A549 treated with Mapracorat at 1 μM for 4 hours (cell line): ENCODE measurements around the gene TGFB1. TPM values are rescaled to one million over a fixed set of nuclear protein-coding genes. Genes with fewer than 3 reads are reported as not detected.

Source experiments
- total RNA-seq: library from RNA; stranded (reverse); fragments of 200-300 nt; extraction: Qiagen RNA extraction; gene quantifications from 5 replicates; pipeline ENCODE4 v1.2.3, GENCODE V29; 2022

The TGFB1 gene
- 129 to 150 TPM (median 136 TPM) in 5 replicates for total RNA-seq

DNA sequence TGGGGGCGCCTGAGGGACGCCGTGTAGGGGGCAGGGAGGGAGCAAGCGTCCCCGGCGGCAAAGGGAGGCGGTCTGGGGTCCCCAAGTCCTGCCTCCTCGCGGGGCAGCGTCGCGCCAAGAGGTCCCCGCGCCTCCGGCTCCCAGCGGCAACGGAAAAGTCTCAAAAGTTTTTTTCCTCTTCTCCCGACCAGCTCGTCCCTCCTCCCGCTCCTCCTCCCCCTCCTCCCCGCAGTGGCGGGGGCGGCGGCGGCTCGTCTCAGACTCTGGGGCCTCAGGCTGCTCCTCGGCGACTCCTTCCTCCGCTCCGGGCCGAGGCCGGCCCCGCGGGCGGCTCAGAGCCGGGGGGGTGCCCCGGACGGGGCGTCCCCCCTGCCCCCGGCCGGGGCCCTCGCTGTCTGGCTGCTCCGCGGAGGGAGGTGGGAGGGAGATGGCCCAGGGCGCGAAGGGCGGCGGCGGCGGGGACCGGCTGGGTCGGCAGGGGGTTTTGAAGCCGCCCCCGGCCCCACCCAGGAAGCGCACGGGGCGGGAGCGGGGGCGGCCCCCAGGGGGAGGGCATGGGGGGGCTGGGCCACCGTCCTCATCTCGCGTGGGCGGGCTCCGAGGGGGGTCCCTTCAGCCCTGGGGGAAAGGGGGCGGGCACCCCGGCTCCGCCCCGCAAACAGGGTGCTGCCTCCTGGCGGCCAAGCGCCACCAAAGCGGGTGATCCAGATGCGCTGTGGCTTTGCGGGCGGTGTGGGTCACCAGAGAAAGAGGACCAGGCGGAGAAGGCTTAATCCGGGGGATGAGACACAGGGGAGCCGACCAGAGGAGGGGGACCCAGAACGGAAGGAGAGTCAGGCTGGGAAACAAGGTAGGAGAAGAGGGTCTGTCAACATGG lies at the start of gene TGFB1:
TSS of gene TGFB1 (minus strand) at position 457 of the 877 bp plus-strand sequence. CDS start 878 bp downstream, outside the sequence.

DNA sequence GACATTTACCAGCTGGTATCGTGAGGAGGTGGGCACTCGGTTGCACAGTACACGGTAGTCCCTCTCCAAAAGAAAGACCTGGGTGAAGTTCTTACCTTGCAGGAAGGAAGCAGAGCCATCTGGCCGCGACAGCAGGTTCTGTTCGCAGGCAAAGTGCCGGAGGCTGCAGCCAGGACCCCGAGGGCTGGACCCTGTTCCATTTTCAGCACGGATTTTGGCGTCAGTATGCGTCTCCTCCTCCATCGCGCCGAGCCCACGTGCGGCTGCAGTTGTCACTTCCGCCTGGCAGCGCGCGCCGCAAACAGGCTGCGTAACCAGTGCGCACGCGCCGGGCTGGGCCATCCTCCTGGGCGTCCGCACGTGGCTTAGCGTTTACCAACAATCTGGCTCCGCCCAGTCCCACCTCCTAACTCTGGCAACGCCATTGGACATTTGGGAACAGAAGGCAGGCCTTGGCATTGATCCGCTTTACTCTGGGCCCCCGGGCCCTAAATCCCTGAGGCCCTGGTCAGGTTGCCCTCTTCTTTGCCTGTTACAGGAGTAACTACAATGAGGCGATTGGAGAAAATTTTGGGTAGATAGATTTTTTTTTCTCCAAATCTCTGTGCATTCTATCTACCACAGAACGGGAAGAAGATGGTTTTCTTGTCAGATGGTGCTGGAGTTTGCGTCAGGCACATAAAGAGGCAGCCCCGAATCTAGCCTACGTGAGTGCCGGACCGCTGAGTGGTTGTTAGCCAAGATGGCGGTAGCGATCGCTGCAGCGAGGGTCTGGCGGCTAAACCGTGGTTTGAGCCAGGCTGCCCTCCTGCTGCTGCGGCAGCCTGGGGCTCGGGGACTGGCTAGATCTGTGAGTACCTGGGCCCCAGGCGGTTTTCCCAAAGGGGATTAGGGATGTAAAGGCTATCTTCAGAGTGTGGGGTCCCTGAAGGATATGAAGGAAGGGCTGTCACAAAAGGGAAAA lies 43.6 kb upstream of the TGFB1 start, which contains the start of the genes BCKDHA and EXOSC5:
TSS of gene BCKDHA (plus strand) at position 733 of the 964 bp plus-strand sequence. CDS start at position 743, 10 bp downstream.
TSS of gene EXOSC5 (minus strand) at position 274 of the 964 bp plus-strand sequence. CDS start at position 243, 31 bp downstream.

DNA sequence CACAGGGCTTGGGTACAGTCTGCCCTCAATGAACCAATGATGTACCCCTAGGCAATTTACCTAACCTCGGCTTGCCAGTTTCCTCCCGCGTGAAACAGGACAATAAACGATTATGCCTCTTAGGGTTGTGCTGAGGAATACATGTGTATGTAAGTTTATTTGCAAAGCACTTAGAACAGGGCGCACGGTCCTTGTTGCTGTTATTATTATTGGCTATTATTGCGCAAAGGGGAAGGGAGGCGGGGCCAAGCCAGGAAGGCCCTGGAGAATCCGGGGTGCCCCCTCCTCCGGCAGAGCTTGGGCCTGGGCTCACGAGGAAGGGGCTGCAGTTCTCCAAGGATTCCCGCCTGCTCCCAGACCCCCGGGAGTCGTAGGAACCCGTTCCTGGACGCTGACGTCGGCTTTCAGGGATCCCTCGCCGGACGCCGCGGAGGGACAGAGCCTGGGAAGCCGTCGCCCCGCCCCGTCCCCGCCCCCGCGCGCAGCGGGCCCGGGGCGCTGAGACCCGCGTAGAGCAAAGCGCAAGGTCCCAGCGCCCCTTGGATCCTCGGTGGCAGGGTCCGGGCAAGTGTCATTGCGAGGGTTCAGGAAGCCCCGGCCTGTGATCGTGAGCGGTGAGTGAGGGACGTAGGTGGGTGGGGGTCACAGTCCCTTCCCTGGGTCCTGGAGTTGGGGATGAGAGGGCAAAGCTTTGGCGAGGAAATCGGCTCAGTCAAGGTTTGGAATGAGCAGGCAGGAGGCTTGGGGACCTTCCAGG lies 22.7 kb upstream of the TGFB1 start, which contains the start of gene TMEM91:
TSS of gene TMEM91 (plus strand) at position 293 of the 757 bp plus-strand sequence. CDS start 1,777 bp downstream, outside the sequence.

DNA sequence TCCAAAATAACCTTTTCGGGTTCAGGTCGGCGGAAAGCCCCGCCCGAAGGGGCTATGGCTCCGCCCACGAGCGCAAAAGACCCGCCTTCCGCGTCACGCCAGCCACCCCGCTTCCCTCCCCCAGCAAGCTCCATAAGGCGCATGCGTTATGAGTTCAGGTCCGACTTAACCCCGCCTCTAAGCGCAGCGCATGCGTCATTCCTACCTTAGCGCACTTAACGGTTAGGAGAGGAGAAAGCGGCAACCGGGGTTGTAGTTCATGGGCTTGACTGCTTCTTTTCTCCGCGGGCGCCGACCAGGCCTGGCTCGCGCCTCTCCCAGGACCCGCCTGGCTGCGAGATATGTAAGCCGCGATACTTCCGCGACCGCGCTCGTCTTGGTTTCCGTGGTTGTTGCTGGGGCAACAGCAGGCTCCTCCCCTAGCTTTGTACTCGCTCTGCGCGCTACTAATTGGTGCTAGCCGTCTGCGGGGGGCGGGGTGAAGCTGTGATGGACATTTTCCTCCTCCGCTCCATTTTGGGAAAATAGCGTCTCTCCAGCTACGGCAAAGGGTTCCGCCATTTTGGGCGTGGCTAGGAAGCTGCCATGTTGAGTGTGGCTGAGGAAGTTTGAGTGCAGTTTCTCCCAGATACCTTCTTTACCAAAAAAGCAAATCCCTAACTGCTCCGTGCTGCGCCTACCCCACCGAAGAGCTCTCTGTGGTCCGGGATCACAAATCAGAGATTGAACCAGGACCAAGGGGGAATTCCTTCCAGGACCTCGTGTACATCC lies 10.2 kb upstream of the TGFB1 start, which contains the start of gene B9D2:
TSS of gene B9D2 (minus strand) at position 397 of the 771 bp plus-strand sequence. CDS start 630 bp downstream, outside the sequence.

DNA sequence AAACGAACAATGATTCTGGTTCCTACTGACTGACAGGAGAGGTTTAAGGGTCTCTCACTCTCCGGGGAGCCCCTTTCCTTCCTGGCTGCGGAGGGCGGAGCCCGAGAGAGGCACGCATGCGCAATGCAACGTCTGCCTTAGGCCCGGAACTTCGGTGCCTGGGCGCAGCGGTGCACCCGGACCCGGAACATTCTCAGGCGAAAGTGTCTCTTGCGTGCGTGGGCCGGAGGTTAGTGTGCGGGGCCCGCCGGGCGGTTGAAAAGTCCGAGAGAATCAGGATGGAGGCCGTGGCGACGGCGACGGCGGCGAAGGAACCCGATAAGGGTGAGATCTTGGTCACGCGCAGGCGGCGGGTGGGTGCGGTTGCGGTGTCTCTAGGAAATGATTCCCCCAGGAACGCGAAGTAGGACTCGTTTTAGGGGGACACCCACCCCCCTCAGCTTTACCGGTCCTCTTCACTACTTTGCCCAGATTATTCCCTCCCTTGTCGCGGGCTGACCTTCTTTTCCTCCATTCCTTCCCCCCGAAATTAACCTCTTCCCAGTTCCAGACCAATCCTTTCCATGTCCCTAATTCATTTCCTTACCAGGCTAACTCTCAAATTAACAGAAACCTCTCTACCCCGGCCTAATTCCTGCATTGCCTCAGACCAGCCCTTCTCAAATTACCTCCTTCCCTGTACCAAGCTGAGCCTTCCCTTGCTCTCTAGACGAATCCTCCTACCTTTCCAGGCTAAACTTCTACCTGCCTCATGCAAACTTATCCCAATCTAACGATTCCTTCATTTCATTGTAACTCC lies 43.5 kb downstream of the TGFB1 start, which contains the start of gene CCDC97:
TSS of gene CCDC97 (plus strand) at position 140 of the 799 bp plus-strand sequence. CDS start at position 279, 139 bp downstream.

Other genes with a start within 250 kb of the TGFB1 start
- not detected in 5 replicates for gene CYP2F1, start 239.5 kb downstream of the TGFB1 start, total RNA-seq
- gene CYP2S1, start 160.7 kb downstream of the TGFB1 start, total RNA-seq: 18.9 to 24.2 TPM (median 19.7 TPM) in 5 replicates
- 99.0 to 113 TPM (median 106 TPM) in 5 replicates for gene AXL, start 134.7 kb downstream of the TGFB1 start, total RNA-seq
- 293 to 307 TPM (median 295 TPM) in 5 replicates for gene HNRNPUL1, start 89.5 kb downstream of the TGFB1 start, total RNA-seq
- gene CCDC97, start 43.8 kb downstream of the TGFB1 start, total RNA-seq: 34.5 to 44.3 TPM (median 37.9 TPM) in 5 replicates
- gene B9D2, start 10.2 kb upstream of the TGFB1 start, total RNA-seq: 22.8 to 33.3 TPM (median 31.3 TPM) in 5 replicates
- 2.5 to 4.9 TPM (median 3.8 TPM) in 5 replicates for gene TMEM91, start 22.6 kb upstream of the TGFB1 start, total RNA-seq
- 74.8 to 101 TPM (median 93.2 TPM) in 5 replicates for gene EXOSC5, start 43.4 kb upstream of the TGFB1 start, total RNA-seq
- 36.6 to 47.0 TPM (median 42.0 TPM) in 5 replicates for gene BCKDHA, start 43.9 kb upstream of the TGFB1 start, total RNA-seq
- 0.10 to 0.32 TPM (median 0.13 TPM) in 4 of 5 replicates, not detected in the other for gene B3GNT8, start 73.5 kb upstream of the TGFB1 start, total RNA-seq
- 104 to 110 TPM (median 107 TPM) in 5 replicates for gene DMAC2, start 86.0 kb upstream of the TGFB1 start, total RNA-seq
- gene ERICH4, start 89.2 kb upstream of the TGFB1 start, total RNA-seq: 0.15 TPM in 1 of 5 replicates, not detected in the others
- gene CEACAM21, start 222.2 kb upstream of the TGFB1 start, total RNA-seq: not detected in 5 replicates